ENCODE results near the gene UGGT1. TPM values are rescaled to one million over a fixed set of nuclear protein-coding genes. Genes with fewer than 3 reads are reported as not detected.

Gene UGGT1
- total RNA-seq, 2 experiments from 2014 or later: 33.2 to 59.5 TPM

GRCh38 chr2:128241896-128242295, 150.9 kb downstream of the UGGT1 start:
- POLR2A ChIA-PET: no interaction called here
- H3K79me2 ChIP-seq (ENCODE audit: insufficient read depth, low read depth, low read length): no peaks in the 10 kb centered on the region
- no TSS peak for BruUV-seq (replicated peaks)
- H3K4me3 ChIP-seq (ENCODE audit: low read depth, low read length, poor library complexity, severe bottlenecking): no peak overlapping the region
- H3K36me3 ChIP-seq (ENCODE audit: insufficient read depth, low read length): no peaks in the 10 kb centered on the region
- no peak for DNase-seq (ENCODE audit: low spot score)
- no peaks in the 10 kb centered on the region for H3K9me3 ChIP-seq (ENCODE audit: low read length)
- H3K4me2 ChIP-seq (ENCODE audit: low read length): no peak overlapping the region
- TF ChIP-seq CTCF (conservative IDR thresholded peaks at IDR 0.05; ENCODE audit: low read length) (no peak), EZH2phosphoT487 (IDR thresholded peaks at IDR 0.05; ENCODE audit: borderline replicate concordance, low read depth, low read length) (no peak)
- intact Hi-C loops (cut with micrococcal nuclease; ENCODE audit: unreplicated experiment): no loop called here
- no peaks in the 10 kb centered on the region for H3K9me2 ChIP-seq (ENCODE audit: insufficient read depth, low read length)
- no peak overlapping the region for H2AFZ ChIP-seq (ENCODE audit: low read length)
- no peaks in the 10 kb centered on the region for H4K20me1 ChIP-seq (ENCODE audit: insufficient read depth, low read length)
- H3K27ac ChIP-seq (ENCODE audit: low read depth, low read length, poor library complexity, severe bottlenecking): no peak overlapping the region
- CTCF ChIA-PET (ENCODE audit: unreplicated experiment): no interaction called here
- no peaks in the 10 kb centered on the region for H3K4me1 ChIP-seq (ENCODE audit: insufficient read depth, low read length, poor library complexity, severe bottlenecking)

Small RNA genes within 50 kb of the gene (small RNA-seq; reads per million reads assigned to genes)
- not detected for gene AC108059.2
- not detected for gene AC108059.3
- not detected for gene DYNLT3P2
- not detected for gene RF00019

Other genes starting within 250 kb of the UGGT1 start
- gene POLR2D, start 233.0 kb upstream of the UGGT1 start, total RNA-seq (2014; rRNA removed; shearing (Covaris generic)): 42.9 and 48.4 TPM in 2 replicates
- gene POLR2D, start 233.0 kb upstream of the UGGT1 start, total RNA-seq (2022): 97.3 and 101 TPM in 2 replicates
- gene AMMECR1L, start 205.2 kb upstream of the UGGT1 start, total RNA-seq (2014; rRNA removed; shearing (Covaris generic)): 8.5 and 9.8 TPM in 2 replicates
- gene AMMECR1L, start 205.2 kb upstream of the UGGT1 start, total RNA-seq (2022): 16.7 and 17.1 TPM in 2 replicates
- gene SAP130, start 63.1 kb upstream of the UGGT1 start, total RNA-seq (2014; rRNA removed; shearing (Covaris generic)): 6.7 and 9.6 TPM in 2 replicates
- 31.8 and 37.3 TPM in 2 replicates for gene SAP130, start 63.1 kb upstream of the UGGT1 start, total RNA-seq (2022)
- gene HS6ST1, start 227.7 kb downstream of the UGGT1 start, total RNA-seq (2014; rRNA removed; shearing (Covaris generic)): 12.0 and 17.6 TPM in 2 replicates
- 13.4 and 13.6 TPM in 2 replicates for gene HS6ST1, start 227.7 kb downstream of the UGGT1 start, total RNA-seq (2022)

Measured in OCI-LY7 (cell line).